HG03439 (cell line): Measurements from ENCODE around the gene ACTG1.

ENCODE experiments used
- ATAC-seq: cut with Tn5 transposase; IDR thresholded peaks from one replicate; pipeline ENCODE4 v1.9.1; 2021; ENCODE audit warnings: mild to moderate bottlenecking, moderate library complexity; ENCODE audit not compliant: unreplicated experiment

Gene ACTG1

DNA sequence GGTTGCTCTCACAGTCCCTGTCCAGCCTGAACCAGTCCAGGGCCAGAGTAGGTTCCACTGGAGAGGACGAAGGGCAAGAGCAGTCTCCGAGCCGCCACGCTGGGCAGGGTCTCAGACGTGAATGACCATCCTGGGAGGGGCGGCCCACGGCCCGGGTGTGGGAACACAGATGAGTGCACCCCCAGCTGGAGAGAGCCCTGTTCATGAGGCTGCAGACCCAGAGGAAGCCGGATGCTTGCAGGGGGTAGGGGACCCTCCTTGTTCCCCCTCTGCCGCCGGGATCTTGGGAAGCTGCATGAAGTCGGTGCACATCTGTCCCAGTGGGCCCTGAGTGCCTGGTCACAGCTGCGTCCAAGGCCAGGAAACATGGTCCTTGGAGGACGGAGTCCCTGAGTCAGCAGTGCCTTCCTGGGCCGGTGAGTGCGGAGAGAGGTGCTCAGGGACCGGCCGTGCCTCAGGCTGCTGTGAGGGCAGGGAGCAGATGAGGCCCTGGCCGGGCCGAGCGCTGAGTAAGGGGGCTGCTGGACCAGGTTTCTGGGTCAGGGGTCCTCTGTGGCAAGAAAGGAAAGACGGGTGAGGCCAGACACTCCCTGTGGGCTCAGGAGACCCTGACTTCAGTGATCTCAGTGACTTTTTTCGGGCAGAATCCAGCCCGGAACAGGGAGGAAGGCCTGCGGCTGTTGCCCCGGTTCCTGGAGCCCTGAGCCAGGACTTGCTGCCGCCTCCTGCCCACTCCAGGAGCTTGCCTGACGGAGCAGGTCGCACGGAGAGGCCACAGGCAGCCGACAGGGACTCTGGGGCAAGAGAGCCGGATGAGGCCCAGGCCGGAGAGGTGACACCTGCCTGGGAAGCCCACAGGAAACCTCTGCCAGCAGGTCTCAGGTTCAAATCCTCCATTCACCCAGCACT lies 45.8 kb downstream of the ACTG1 start:
- no peak for ATAC-seq

DNA sequence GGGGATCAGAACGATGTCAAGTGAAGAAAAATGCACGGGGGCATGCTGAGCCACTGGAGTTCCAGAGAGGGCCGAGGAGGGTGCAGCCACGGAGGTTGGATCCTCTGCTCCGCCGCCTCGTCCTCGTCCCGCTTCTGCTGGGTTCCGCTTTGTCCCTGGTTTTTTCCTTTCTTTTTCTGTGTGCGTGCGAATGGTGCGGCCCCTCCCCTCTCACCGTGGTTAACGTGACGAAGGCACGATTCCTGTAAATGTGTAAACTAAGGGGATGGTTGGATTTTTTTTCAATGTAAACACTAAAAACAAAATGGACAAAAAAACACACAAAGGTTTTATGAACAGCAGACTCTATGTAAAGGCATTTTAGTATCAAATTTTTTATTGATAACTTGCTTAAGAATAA lies 46.7 kb downstream of the ACTG1 start:
- no peak for ATAC-seq

DNA sequence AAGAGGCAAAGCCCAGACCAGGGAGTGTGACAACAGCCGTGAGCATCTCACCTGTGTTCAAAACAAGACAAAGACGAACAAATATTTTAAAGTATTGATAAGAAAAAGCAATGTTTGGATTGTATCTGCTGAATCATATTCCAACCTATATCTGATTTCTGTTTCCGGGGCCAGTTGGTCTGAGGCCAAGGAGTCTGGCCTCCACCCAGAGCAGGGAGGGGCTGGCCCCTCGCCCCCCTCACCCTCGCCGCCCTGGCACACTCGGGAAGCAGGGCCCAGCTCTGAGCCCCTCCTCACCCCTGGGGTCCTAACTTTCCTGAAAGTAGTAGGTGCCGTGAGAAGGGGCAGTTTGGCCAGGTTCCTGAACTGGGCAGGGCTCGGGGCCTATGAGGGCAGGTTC lies 48.0 kb downstream of the ACTG1 start:
- ATAC-seq, result no peak

GRCh38 chr17:81463506-81463905 lies 49.1 kb downstream of the ACTG1 start:
- no peak for ATAC-seq

DNA sequence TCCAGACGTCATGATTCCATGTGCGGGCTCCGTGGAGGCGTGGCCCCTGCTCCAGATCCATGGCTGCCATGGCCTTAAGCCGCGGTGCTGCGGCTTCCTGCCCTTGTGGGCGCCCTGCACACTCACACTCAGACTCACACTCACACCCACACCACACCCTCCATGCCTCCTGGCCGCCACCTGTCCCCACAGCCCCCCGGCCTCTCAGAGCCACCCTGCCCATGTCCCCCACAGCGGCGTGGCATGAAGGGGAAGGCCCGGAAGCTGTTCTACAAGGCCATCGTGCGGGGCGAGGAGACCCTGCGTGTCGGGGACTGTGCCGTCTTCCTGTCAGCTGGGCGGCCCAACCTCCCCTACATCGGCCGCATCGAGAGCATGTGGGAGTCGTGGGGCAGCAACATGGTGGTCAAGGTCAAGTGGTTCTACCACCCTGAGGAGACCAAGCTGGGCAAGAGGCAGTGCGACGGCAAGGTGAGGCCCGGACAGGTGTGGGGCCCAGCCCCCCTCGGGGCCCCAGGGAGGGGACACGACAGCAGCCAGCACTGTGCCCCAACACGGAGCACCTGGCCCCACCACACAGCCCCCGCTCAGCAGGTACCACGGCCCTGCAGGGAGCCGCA lies 50.0 kb downstream of the ACTG1 start:
- ATAC-seq, result no peak

DNA sequence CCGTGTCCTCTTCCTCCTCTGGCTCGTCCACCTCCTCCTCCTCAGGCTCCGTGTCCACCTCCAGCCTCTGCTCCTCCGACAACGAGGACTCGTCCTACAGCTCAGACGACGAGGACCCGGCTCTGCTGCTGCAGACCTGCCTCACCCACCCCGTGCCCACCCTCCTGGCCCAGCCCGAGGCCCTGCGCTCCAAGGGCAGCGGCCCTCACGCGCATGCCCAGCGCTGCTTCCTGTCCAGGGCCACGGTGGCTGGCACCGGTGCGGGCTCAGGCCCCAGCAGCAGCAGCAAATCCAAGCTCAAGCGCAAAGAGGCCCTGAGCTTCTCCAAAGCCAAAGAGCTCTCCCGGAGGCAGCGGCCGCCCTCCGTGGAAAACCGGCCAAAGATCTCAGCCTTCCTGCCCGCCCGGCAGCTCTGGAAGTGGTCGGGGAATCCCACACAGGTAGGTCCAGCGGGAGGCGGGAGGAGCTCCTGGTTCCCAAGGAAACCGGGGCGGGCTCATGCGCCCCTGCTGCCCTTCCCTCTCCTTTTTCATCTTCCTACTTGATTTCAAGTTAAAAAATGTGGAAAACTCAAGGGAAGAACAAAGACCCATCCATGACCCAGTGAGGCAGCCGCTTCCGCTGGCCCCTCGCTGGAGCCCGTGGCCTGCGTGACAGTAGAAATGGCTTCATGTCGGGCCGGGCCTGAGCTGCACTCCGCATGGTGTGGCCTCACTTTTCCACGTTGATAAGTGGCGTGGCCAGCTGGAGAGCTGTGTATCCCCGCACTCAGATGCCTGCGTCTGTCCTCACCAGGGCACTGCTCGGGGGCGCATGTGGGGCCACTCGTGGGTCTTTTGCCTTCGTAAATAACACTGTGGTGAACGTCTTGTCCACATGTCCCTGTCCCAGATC lies 50.7 kb downstream of the ACTG1 start:
- ATAC-seq, result no peak

- no peak for ATAC-seq
Measured at GRCh38 chr17:81460856-81461460, 51.6 kb downstream of the ACTG1 start.
